Measurements from ENCODE around the gene FZR1. TPM values are rescaled to one million over a fixed set of nuclear protein-coding genes. Genes with fewer than 3 reads are reported as not detected.

The FZR1 gene
- total RNA-seq, 4 donors from 2014 or later: 29.1 to 107 (median 35.3) TPM

DNA sequence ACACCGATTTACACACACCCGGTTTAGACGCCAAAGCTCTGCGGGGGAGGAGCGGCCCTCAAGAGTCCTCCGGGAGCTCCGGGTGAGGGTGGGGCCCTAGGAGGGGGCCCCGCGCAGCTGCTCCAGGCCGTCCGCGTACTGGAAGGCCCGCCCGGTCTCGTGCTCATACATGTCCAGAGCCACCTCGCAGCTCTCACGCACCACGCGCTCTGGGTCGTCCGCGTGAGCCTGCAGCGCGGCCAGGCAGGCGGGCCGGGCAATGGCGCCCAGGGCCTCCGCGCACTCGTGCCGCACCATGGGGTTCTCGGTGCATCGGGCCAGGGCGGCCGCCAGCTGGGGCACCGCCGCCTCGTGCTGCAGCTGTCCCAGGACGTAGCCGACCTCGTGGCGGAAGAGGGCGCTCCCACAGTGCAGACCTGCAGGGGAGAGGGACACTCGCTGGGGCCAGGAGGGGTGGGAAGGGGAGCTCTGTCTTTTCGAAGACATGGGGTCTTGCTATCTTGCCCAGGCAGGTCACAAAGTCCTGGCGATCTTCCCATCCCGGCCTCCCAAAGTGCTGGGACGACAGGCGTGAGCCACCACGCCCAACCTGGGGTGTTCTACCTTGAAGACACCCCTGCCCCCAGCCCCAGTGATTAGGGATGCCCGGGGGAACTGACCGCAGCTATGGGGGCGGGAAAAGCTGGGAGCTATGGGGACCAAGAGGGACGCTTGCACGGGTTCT is 14.6 kb upstream of the FZR1 start:
- intact Hi-C loops (cut with DNase I; ENCODE audit: low total_unique reads) (no loop called here), in situ Hi-C loops (cut with MboI; ENCODE audit: low pct_ligation_motif_present in 1 of 4, low pct_unique_long_range_greater_than_20kb in 1 of 4, low sequenced_read_pairs in 3 of 4) (no loop called here)
- Histone ChIP-seq H3K27me3 (no peaks in the 10 kb centered on the region), H3K4me1 (no peaks in the 10 kb centered on the region), H3K9me3 (no peaks in the 10 kb centered on the region), H3K4me3 (no peak overlapping the region), H3K36me3 (peaks cover 0 to 21% (median 7%) of the 10 kb centered on the region in 4 donors), H3K27ac (no peak overlapping the region)
- DNase-seq: no peak
- whole genome bisulfite sequencing, 2 donors (ENCODE audit: low coverage in 1 of 2): 96% methylated on average over 28 of the region's 55 CpGs; no CpG with 5 or more reads in 1 of the 2 donors
- no peak for TF ChIP-seq POLR2A (IDR thresholded peaks at IDR 0.05)
- TF ChIP-seq POLR2AphosphoS5 (IDR thresholded peaks at IDR 0.05): no peak
- no peak for TF ChIP-seq EP300 (IDR thresholded peaks at IDR 0.05; ENCODE audit: low read depth)
- TF ChIP-seq, protein P1, sequence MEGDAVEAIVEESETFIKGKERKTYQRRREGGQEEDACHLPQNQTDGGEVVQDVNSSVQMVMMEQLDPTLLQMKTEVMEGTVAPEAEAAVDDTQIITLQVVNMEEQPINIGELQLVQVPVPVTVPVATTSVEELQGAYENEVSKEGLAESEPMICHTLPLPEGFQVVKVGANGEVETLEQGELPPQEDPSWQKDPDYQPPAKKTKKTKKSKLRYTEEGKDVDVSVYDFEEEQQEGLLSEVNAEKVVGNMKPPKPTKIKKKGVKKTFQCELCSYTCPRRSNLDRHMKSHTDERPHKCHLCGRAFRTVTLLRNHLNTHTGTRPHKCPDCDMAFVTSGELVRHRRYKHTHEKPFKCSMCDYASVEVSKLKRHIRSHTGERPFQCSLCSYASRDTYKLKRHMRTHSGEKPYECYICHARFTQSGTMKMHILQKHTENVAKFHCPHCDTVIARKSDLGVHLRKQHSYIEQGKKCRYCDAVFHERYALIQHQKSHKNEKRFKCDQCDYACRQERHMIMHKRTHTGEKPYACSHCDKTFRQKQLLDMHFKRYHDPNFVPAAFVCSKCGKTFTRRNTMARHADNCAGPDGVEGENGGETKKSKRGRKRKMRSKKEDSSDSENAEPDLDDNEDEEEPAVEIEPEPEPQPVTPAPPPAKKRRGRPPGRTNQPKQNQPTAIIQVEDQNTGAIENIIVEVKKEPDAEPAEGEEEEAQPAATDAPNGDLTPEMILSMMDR (IDR thresholded peaks at IDR 0.05): no peak

DNA sequence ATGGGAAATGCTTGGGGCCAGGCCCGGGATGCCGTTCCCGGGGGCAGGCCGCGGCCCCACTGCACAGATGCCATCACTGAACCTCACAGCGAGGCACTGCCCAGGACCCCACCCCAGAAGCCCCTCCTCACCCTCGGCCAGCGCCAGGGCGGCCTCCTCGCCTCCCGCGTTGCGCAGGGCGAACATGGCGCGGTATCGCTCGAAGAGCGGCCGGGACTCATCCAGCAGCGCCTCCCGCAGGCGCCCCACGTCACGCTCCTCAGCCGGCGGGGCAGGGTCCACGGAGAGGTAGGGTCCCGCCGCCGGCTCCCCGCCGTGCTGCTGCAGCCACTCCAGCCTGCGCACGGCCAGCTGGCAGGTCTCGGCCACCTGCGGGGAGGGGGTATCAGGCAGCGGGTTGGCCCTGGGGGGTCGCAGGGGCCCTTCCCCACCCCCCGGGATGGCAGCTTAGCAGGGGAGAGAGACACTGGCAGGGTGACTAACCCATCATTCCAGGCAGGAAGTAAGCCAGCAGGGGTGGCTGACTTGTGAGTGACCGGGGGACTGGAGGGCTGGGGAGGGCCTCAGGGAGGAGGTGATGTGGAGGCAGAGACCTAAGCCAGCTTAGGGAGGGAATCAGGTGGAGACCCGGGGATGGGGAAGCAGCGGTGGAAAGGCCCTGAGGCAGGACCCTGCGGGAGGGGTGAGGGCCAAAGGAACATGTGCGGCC is 13.8 kb upstream of the FZR1 start:
- no peaks in the 10 kb centered on the region for H3K4me1 ChIP-seq
- H3K27ac ChIP-seq: no peak overlapping the region
- no peak overlapping the region for H3K4me3 ChIP-seq
- H3K9me3 ChIP-seq: no peaks in the 10 kb centered on the region
- TF ChIP-seq POLR2A (IDR thresholded peaks at IDR 0.05) (no peak), EP300 (IDR thresholded peaks at IDR 0.05; ENCODE audit: low read depth) (no peak), POLR2AphosphoS5 (IDR thresholded peaks at IDR 0.05) (no peak)
- TF ChIP-seq, protein P1 (IDR thresholded peaks at IDR 0.05): no peak
- intact Hi-C loops (cut with DNase I; ENCODE audit: low total_unique reads): no loop called here
- no peak for DNase-seq
- peaks cover 0 to 21% (median 7%) of the 10 kb centered on the region in 4 donors for H3K36me3 ChIP-seq
- in situ Hi-C loops (cut with MboI; ENCODE audit: low pct_ligation_motif_present in 1 of 4, low pct_unique_long_range_greater_than_20kb in 1 of 4, low sequenced_read_pairs in 3 of 4): no loop called here
- H3K27me3 ChIP-seq: no peaks in the 10 kb centered on the region
- 96% methylated on average over 34 of the region's 45 CpGs; no CpG with 5 or more reads in 1 of the 2 donors for WGBS, 2 donors (ENCODE audit: low coverage in 1 of 2)

DNA sequence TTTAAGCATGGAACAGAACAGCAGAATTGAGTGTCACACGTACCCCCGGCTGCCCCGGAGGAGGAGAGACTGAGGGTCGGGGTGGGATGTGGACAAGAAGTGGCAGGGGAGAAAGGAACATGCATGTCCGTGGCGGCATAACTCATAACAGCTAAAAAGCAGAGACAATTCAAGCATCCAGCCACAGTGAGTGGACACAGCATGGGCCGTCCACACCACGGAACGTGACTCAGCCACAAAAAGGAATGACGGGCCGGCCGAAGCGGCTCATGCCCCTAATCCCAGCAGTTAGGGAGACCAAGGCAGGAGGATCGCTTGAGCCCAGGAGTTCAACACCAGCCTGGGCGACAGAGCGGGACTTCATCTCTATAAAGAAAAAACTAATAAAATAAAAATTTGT is 13.2 kb upstream of the FZR1 start:
- H3K4me3 ChIP-seq: no peak overlapping the region
- intact Hi-C loops (cut with DNase I; ENCODE audit: low total_unique reads) (no loop called here), in situ Hi-C loops (cut with MboI; ENCODE audit: low pct_ligation_motif_present in 1 of 4, low pct_unique_long_range_greater_than_20kb in 1 of 4, low sequenced_read_pairs in 3 of 4) (no loop called here)
- H3K9me3 ChIP-seq: no peaks in the 10 kb centered on the region
- WGBS, 2 donors (ENCODE audit: low coverage in 1 of 2): 94% methylated on average over 13 to 16 of the region's 16 CpGs
- no peaks in the 10 kb centered on the region for H3K4me1 ChIP-seq
- peaks cover 0 to 21% (median 7%) of the 10 kb centered on the region in 4 donors for H3K36me3 ChIP-seq
- no peak for TF ChIP-seq EP300 (IDR thresholded peaks at IDR 0.05; ENCODE audit: low read depth)
- TF ChIP-seq, protein P1 (IDR thresholded peaks at IDR 0.05): no peak
- TF ChIP-seq POLR2A (IDR thresholded peaks at IDR 0.05): no peak
- no peak for TF ChIP-seq POLR2AphosphoS5 (IDR thresholded peaks at IDR 0.05)
- DNase-seq: no peak
- no peak overlapping the region for H3K27ac ChIP-seq
- H3K27me3 ChIP-seq: no peaks in the 10 kb centered on the region

DNA sequence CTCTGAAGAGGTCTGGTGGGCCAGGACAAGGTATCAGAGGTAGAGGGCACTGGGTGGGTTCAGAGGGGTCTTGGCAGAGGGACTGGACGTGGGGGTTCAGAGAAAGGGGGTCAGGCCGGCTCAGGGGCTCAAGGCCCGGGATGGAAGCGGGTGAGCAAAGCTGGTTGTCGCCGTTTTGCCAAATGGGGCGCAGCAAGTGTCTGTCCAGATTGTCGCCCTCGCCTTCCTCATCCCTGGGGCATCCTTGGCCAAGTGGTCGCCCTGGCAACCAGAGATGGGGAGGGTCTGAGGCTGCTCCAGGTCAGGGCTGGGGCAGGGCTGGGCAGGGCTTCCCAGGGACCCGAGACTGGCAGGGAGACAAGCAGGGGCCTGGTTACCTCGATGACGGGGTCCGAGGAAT is 12.5 kb upstream of the FZR1 start:
- Histone ChIP-seq H3K27ac (no peak overlapping the region), H3K4me1 (peaks cover 0 to 2% (median 0%) of the 10 kb centered on the region in 4 donors), H3K4me3 (no peak overlapping the region), H3K27me3 (no peaks in the 10 kb centered on the region), H3K36me3 (peaks cover 0 to 21% (median 7%) of the 10 kb centered on the region in 4 donors), H3K9me3 (no peaks in the 10 kb centered on the region)
- 94% methylated on average over 3 to 14 of the region's 14 CpGs for WGBS, 2 donors (ENCODE audit: low coverage in 1 of 2)
- DNase-seq: no peak
- TF ChIP-seq, protein P1 (IDR thresholded peaks at IDR 0.05): no peak
- TF ChIP-seq POLR2A (IDR thresholded peaks at IDR 0.05) (no peak), POLR2AphosphoS5 (IDR thresholded peaks at IDR 0.05) (no peak), EP300 (IDR thresholded peaks at IDR 0.05; ENCODE audit: low read depth) (no peak)
- intact Hi-C loops (cut with DNase I; ENCODE audit: low total_unique reads) (no loop called here), in situ Hi-C loops (cut with MboI; ENCODE audit: low pct_ligation_motif_present in 1 of 4, low pct_unique_long_range_greater_than_20kb in 1 of 4, low sequenced_read_pairs in 3 of 4) (no loop called here)

All from transverse colon (tissue), 4 donors.